Mesothelial cell of epicardium (in vitro differentiated cells): Measurements from ENCODE around the gene FHIT. TPM values are rescaled to one million over a fixed set of nuclear protein-coding genes. Genes with fewer than 3 reads are reported as not detected.
A peak's percentile ranks its signal among the peaks of the same experiment; 100 is the strongest.

Source experiments
- DNase-seq, 2 experiments: peaks; one replicate each; pipeline ENCODE4 v3.0.0; 2021; ENCODE audit warnings: low spot score in 2 of 2; ENCODE audit not compliant: unreplicated experiment in 2 of 2
- H3K27ac Mint-ChIP-seq: 2 replicates; pipeline ENCODE4 v1.8.0; 2021; ENCODE audit warnings: mixed read lengths
- H3K27me3 Mint-ChIP-seq: 2 replicates; pipeline ENCODE4 v1.8.0; 2021; ENCODE audit warnings: low read depth, mixed read lengths
- H3K36me3 Mint-ChIP-seq: 2 replicates; pipeline ENCODE4 v1.8.0; 2021; ENCODE audit warnings: mixed read lengths
- H3K4me1 Mint-ChIP-seq: 2 replicates; pipeline ENCODE4 v1.8.0; 2021; ENCODE audit warnings: mixed read lengths
- H3K4me3 Mint-ChIP-seq: 2 replicates; pipeline ENCODE4 v1.8.0; 2021; ENCODE audit warnings: mild to moderate bottlenecking, moderate library complexity, mixed read lengths
- H3K9me3 Mint-ChIP-seq: 2 replicates; pipeline ENCODE4 v1.8.0; 2021; ENCODE audit warnings: mixed read lengths
- total RNA-seq: library from RNA; stranded (reverse); gene quantifications from 3 replicates; pipeline ENCODE4 v1.2.1, GENCODE V29; 2021
- TF ChIP-seq, protein P1 (sequence below): fragments of 200-600 bp; sonication (generic); IDR thresholded peaks from one replicate; pipeline ENCODE4 v1.5.0; 2021; ENCODE audit warnings: antibody characterized with exemption; ENCODE audit not compliant: unreplicated experiment

FHIT gene
- total RNA-seq, 1 donor from 2014 or later, result 10.7 TPM

DNA sequence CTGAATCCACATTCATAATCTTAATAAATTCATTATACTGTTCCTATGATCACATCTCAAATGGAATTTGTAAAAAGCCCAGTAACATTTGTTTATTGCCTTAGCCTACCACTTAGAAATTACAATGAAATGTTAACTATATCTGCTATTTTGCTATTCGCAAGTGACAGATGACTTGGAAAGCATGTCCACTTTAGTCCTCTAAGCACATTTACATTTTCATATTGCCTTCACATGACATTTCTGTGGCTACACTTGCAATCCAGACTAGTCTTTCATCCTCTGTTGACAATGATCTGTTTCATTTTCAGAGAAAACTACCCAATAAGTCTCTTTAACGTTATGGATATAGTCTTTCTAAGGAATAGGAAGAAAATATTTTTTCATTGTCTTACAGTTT is 741.8 kb downstream of the FHIT start:
- peaks cover 30% of the 10 kb centered on the region for H3K9me3 Mint-ChIP-seq
- peaks cover 5% of the 10 kb centered on the region for H3K36me3 Mint-ChIP-seq
- no peak for DNase-seq
- no peak overlapping the region for H3K27ac Mint-ChIP-seq
- no peaks in the 10 kb centered on the region for H3K27me3 Mint-ChIP-seq
- H3K4me3 Mint-ChIP-seq, result no peak overlapping the region
- H3K4me1 Mint-ChIP-seq, result no peaks in the 10 kb centered on the region
- TF ChIP-seq, protein P1, sequence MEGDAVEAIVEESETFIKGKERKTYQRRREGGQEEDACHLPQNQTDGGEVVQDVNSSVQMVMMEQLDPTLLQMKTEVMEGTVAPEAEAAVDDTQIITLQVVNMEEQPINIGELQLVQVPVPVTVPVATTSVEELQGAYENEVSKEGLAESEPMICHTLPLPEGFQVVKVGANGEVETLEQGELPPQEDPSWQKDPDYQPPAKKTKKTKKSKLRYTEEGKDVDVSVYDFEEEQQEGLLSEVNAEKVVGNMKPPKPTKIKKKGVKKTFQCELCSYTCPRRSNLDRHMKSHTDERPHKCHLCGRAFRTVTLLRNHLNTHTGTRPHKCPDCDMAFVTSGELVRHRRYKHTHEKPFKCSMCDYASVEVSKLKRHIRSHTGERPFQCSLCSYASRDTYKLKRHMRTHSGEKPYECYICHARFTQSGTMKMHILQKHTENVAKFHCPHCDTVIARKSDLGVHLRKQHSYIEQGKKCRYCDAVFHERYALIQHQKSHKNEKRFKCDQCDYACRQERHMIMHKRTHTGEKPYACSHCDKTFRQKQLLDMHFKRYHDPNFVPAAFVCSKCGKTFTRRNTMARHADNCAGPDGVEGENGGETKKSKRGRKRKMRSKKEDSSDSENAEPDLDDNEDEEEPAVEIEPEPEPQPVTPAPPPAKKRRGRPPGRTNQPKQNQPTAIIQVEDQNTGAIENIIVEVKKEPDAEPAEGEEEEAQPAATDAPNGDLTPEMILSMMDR, result no peak

DNA sequence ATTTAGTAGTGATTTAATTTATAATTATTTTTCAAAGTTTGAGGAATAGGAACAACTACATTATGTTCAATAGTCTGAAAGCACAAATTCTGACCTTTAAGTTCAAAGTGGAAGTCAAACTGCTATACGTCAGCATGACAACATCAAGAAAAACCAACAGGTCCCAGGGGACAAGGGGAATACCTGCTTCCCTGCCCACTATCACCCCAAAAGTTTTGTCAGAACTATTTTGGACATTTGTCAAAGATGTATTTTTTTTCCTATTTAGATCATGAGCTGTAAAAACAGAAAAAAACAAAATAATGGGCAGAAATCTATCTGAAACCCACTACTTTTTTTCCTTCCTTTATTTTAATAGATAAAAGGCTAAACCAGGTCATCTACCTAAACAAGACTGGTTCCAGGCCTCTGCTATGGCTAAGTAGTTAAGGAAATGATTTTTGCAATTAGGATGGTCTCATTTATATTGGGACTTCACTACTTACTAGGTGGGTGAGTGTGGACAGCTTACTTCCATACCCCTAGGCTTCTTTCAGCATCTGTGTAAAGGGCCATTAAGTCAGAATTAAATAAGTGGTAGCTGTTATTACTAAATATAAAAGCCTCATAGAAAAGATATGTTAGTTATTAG is 746.3 kb downstream of the FHIT start:
- Mint-ChIP-seq H3K27me3 (no peaks in the 10 kb centered on the region), H3K27ac (no peak overlapping the region), H3K9me3 (peaks cover 21% of the 10 kb centered on the region), H3K4me3 (no peak overlapping the region), H3K4me1 (no peaks in the 10 kb centered on the region), H3K36me3 (no peaks in the 10 kb centered on the region)
- no peak for DNase-seq
- TF ChIP-seq, protein P1, result no peak

DNA sequence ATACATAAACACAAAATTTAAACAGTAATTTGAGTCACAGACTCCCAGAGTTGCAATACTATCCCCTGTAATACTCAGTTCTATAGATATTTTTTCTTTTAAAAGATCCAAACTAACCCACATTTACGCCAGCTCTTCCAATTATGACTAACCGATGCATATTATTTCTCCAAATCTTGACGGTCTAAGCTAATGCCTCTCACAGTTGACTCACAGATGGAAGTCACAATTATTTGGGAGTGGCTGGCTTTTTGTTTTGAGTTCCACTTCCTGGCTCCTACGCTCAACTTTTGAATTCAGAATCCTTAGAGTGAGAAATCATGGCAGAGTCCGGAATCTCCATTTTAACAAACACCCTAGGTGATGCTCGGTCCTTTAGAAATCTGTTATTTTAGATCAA is 749.9 kb downstream of the FHIT start:
- H3K27ac Mint-ChIP-seq, result no peak overlapping the region
- H3K9me3 Mint-ChIP-seq, result peaks cover 11% of the 10 kb centered on the region
- no peaks in the 10 kb centered on the region for H3K36me3 Mint-ChIP-seq
- peaks cover 13% of the 10 kb centered on the region for H3K4me1 Mint-ChIP-seq
- TF ChIP-seq, protein P1, result no peak
- no peak overlapping the region for H3K4me3 Mint-ChIP-seq
- DNase-seq, result no peak
- no peaks in the 10 kb centered on the region for H3K27me3 Mint-ChIP-seq

DNA sequence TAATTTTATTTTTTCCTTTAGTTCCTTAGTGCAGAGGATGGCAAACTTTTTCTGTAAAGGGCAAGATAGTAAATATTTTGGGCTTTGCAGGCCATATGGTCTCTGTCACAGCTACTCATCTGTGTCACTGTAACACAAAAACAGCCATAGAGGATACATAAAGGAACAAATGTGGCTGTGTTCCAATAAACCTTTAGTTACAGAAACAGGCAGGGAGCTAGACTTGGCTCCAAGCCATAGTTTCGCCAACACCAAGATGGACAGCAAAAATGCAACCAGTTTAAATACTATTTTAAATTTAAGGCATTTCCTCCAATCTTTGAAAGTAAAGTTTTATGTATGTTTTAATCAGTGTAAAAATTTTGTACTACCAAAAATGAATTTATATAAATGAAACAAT is 753.4 kb downstream of the FHIT start:
- H3K27me3 Mint-ChIP-seq, result no peaks in the 10 kb centered on the region
- peaks cover 18% of the 10 kb centered on the region for H3K9me3 Mint-ChIP-seq
- DNase-seq, result no peak
- H3K4me3 Mint-ChIP-seq, result no peak overlapping the region
- TF ChIP-seq, protein P1, result no peak
- H3K36me3 Mint-ChIP-seq, result no peaks in the 10 kb centered on the region
- peak overlapping the region; percentile 30 for H3K27ac Mint-ChIP-seq
- peaks cover 13% of the 10 kb centered on the region for H3K4me1 Mint-ChIP-seq

DNA sequence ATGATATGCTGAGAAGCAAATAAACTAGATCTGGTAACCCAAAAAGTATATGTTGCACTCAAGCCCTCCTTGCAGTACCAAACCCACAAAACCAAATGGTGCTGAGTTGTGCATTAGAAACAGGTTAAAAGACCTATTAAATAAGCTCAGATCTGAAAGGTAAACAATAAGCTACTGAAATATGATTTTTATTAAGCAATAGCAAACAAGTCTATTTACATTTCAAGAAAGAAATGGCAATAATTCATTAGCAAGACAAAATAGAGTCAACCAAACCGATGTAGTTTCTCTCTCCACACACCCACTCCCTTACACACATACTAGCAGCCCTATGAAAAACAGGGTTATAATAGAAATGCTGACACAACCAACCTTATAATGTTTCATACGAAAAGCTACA is 760.3 kb downstream of the FHIT start:
- Mint-ChIP-seq H3K4me3 (no peak overlapping the region), H3K27me3 (no peaks in the 10 kb centered on the region), H3K27ac (no peak overlapping the region), H3K9me3 (peaks cover 7% of the 10 kb centered on the region), H3K36me3 (no peaks in the 10 kb centered on the region), H3K4me1 (peaks cover 22% of the 10 kb centered on the region)
- TF ChIP-seq, protein P1, result no peak
- DNase-seq, result no peak

DNA sequence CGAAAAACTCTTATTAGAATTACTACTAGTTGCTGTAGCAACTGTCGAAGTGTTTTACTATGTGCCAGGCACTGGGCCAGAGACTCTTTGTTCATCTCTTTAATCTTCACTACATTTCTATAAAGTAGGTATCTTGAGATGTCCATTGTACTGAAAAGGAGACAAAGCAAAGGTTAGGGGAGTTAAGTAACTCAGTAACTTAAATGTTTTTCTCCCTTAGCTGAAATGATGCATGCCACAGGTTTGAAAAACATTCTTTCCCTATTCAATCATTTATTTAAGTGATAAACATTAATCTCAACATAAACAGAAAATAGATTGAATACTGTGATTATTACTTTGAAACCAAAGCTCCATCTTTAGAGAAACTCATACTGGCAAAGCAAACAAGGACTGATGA is 776.2 kb downstream of the FHIT start:
- Mint-ChIP-seq H3K36me3 (no peaks in the 10 kb centered on the region), H3K4me3 (no peak overlapping the region)
- TF ChIP-seq, protein P1, result no peak

More for the DNA sequence above, 776.2 kb downstream of the FHIT start:
- H3K27ac Mint-ChIP-seq, result no peak overlapping the region
- DNase-seq, result no peak
- H3K4me1 Mint-ChIP-seq, result peaks cover 8% of the 10 kb centered on the region
- peaks cover 4% of the 10 kb centered on the region for H3K9me3 Mint-ChIP-seq
- H3K27me3 Mint-ChIP-seq, result no peaks in the 10 kb centered on the region
